ENCODE data around the gene IST1. TPM values are rescaled to one million over a fixed set of nuclear protein-coding genes. Genes with fewer than 3 reads are reported as not detected.
"Not testable (repeated sequence)": the region's sequence is repeated elsewhere in the genome, so short reads cannot be mapped to it uniquely, and the experiment has no call there.

Gene IST1
- total RNA-seq, 1 donor from 2014 or later = 167 TPM

GRCh38 chr16:71905765-71906164 lies 10.4 kb downstream of the IST1 start:
- Mint-ChIP-seq H3K4me1 (ENCODE audit: low read depth) (peaks cover 22% of the 10 kb centered on the region), H3K36me3 (ENCODE audit: low read depth) (peaks cover 49% of the 10 kb centered on the region)
- intact Hi-C loops (cut with micrococcal nuclease); H3K27ac Mint-ChIP-seq; H3K27me3 Mint-ChIP-seq (ENCODE audit: low read depth); H3K4me3 Mint-ChIP-seq (ENCODE audit: low read depth); H3K9me3 Mint-ChIP-seq; DNase-seq (ENCODE audit: low spot score): not testable (repeated sequence)

- Mint-ChIP-seq H3K27ac (no peak overlapping the region), H3K9me3 (no peaks in the 10 kb centered on the region), H3K4me1 (ENCODE audit: low read depth) (peaks cover 12% of the 10 kb centered on the region), H3K27me3 (ENCODE audit: low read depth) (no peaks in the 10 kb centered on the region), H3K36me3 (ENCODE audit: low read depth) (peaks cover 67% of the 10 kb centered on the region), H3K4me3 (ENCODE audit: low read depth) (no peak overlapping the region)
- no peak for DNase-seq (ENCODE audit: low spot score)
- intact Hi-C loops (cut with micrococcal nuclease) = no loop called here
Measured at GRCh38 chr16:71911121-71911520, 15.8 kb downstream of the IST1 start.

GRCh38 chr16:71912534-71913275 lies 17.4 kb downstream of the IST1 start:
- H3K4me1 Mint-ChIP-seq (ENCODE audit: low read depth) = peaks cover 21% of the 10 kb centered on the region
- intact Hi-C loops (cut with micrococcal nuclease) = no loop called here
- no peak overlapping the region for H3K4me3 Mint-ChIP-seq (ENCODE audit: low read depth)
- H3K27ac Mint-ChIP-seq = no peak overlapping the region
- peaks cover 76% of the 10 kb centered on the region for H3K36me3 Mint-ChIP-seq (ENCODE audit: low read depth)
- no peak for DNase-seq (ENCODE audit: low spot score)
- no peaks in the 10 kb centered on the region for H3K9me3 Mint-ChIP-seq
- H3K27me3 Mint-ChIP-seq (ENCODE audit: low read depth) = no peaks in the 10 kb centered on the region

GRCh38 chr16:71914802-71915201 lies 19.5 kb downstream of the IST1 start:
- Mint-ChIP-seq H3K9me3 (no peaks in the 10 kb centered on the region), H3K4me1 (ENCODE audit: low read depth) (peaks cover 23% of the 10 kb centered on the region), H3K4me3 (ENCODE audit: low read depth) (no peak overlapping the region), H3K27ac (no peak overlapping the region), H3K27me3 (ENCODE audit: low read depth) (no peaks in the 10 kb centered on the region), H3K36me3 (ENCODE audit: low read depth) (peaks cover 82% of the 10 kb centered on the region)
- intact Hi-C loops (cut with micrococcal nuclease) = no loop called here
- no peak for DNase-seq (ENCODE audit: low spot score)

GRCh38 chr16:71915350-71915749 lies 20.0 kb downstream of the IST1 start:
- Mint-ChIP-seq H3K4me1 (ENCODE audit: low read depth) (peaks cover 23% of the 10 kb centered on the region), H3K36me3 (ENCODE audit: low read depth) (peaks cover 82% of the 10 kb centered on the region), H3K27ac (no peak overlapping the region), H3K4me3 (ENCODE audit: low read depth) (no peak overlapping the region), H3K9me3 (no peaks in the 10 kb centered on the region), H3K27me3 (ENCODE audit: low read depth) (no peaks in the 10 kb centered on the region)
- intact Hi-C loops (cut with micrococcal nuclease) = no loop called here
- DNase-seq (ENCODE audit: low spot score) = no peak

GRCh38 chr16:71916397-71916920 lies 21.1 kb downstream of the IST1 start:
- H3K27me3 Mint-ChIP-seq (ENCODE audit: low read depth) = no peaks in the 10 kb centered on the region
- no peak for DNase-seq (ENCODE audit: low spot score)
- peaks cover 90% of the 10 kb centered on the region for H3K36me3 Mint-ChIP-seq (ENCODE audit: low read depth)
- H3K4me1 Mint-ChIP-seq (ENCODE audit: low read depth) = peaks cover 25% of the 10 kb centered on the region
- no peak overlapping the region for H3K4me3 Mint-ChIP-seq (ENCODE audit: low read depth)
- H3K27ac Mint-ChIP-seq = peak overlapping the region; percentile 6
- intact Hi-C loops (cut with micrococcal nuclease) = no loop called here
- H3K9me3 Mint-ChIP-seq = no peaks in the 10 kb centered on the region

- Mint-ChIP-seq H3K9me3 (no peaks in the 10 kb centered on the region), H3K4me3 (ENCODE audit: low read depth) (no peak overlapping the region), H3K27ac (peak overlapping the region; percentile 24), H3K36me3 (ENCODE audit: low read depth) (peaks cover 92% of the 10 kb centered on the region), H3K4me1 (ENCODE audit: low read depth) (peaks cover 21% of the 10 kb centered on the region), H3K27me3 (ENCODE audit: low read depth) (no peaks in the 10 kb centered on the region)
- DNase-seq (ENCODE audit: low spot score) = no peak
- intact Hi-C loops (cut with micrococcal nuclease) = no loop called here
Measured at GRCh38 chr16:71917900-71918299, 22.6 kb downstream of the IST1 start.

- H3K4me3 Mint-ChIP-seq (ENCODE audit: low read depth) = no peak overlapping the region
- intact Hi-C loops (cut with micrococcal nuclease) = no loop called here
- peaks cover 93% of the 10 kb centered on the region for H3K36me3 Mint-ChIP-seq (ENCODE audit: low read depth)
- DNase-seq (ENCODE audit: low spot score) = no peak
- peaks cover 23% of the 10 kb centered on the region for H3K4me1 Mint-ChIP-seq (ENCODE audit: low read depth)
- H3K9me3 Mint-ChIP-seq = no peaks in the 10 kb centered on the region
- H3K27ac Mint-ChIP-seq = no peak overlapping the region
- no peaks in the 10 kb centered on the region for H3K27me3 Mint-ChIP-seq (ENCODE audit: low read depth)
Measured at GRCh38 chr16:71919035-71919434, 23.7 kb downstream of the IST1 start.

GRCh38 chr16:71920658-71921057 lies 25.3 kb downstream of the IST1 start:
- no peaks in the 10 kb centered on the region for H3K9me3 Mint-ChIP-seq
- no peak overlapping the region for H3K4me3 Mint-ChIP-seq (ENCODE audit: low read depth)
- H3K27me3 Mint-ChIP-seq (ENCODE audit: low read depth) = no peaks in the 10 kb centered on the region
- H3K36me3 Mint-ChIP-seq (ENCODE audit: low read depth) = peaks cover 91% of the 10 kb centered on the region
- no peak for DNase-seq (ENCODE audit: low spot score)
- H3K4me1 Mint-ChIP-seq (ENCODE audit: low read depth) = peaks cover 19% of the 10 kb centered on the region
- no peak overlapping the region for H3K27ac Mint-ChIP-seq
- intact Hi-C loops (cut with micrococcal nuclease) = no loop called here

- Mint-ChIP-seq H3K4me1 (ENCODE audit: low read depth) (peaks cover 4% of the 10 kb centered on the region), H3K36me3 (ENCODE audit: low read depth) (peaks cover 84% of the 10 kb centered on the region), H3K27me3 (ENCODE audit: low read depth) (no peaks in the 10 kb centered on the region), H3K4me3 (ENCODE audit: low read depth) (no peak overlapping the region), H3K27ac (no peak overlapping the region), H3K9me3 (no peaks in the 10 kb centered on the region)
- no peak for DNase-seq (ENCODE audit: low spot score)
- intact Hi-C loops (cut with micrococcal nuclease) = no loop called here
Measured at GRCh38 chr16:71923941-71924690, 28.8 kb downstream of the IST1 start.

- H3K27ac Mint-ChIP-seq = no peak overlapping the region
- intact Hi-C loops (cut with micrococcal nuclease) = no loop called here
- H3K36me3 Mint-ChIP-seq (ENCODE audit: low read depth) = peaks cover 80% of the 10 kb centered on the region
- no peaks in the 10 kb centered on the region for H3K27me3 Mint-ChIP-seq (ENCODE audit: low read depth)
- H3K4me3 Mint-ChIP-seq (ENCODE audit: low read depth) = no peak overlapping the region
- no peaks in the 10 kb centered on the region for H3K9me3 Mint-ChIP-seq
- H3K4me1 Mint-ChIP-seq (ENCODE audit: low read depth) = peaks cover 4% of the 10 kb centered on the region
- DNase-seq (ENCODE audit: low spot score) = no peak
Measured at GRCh38 chr16:71924710-71925109, 29.4 kb downstream of the IST1 start.

GRCh38 chr16:71927383-71927782 lies 32.1 kb downstream of the IST1 start:
- Mint-ChIP-seq H3K4me1 (ENCODE audit: low read depth) (peaks cover 3% of the 10 kb centered on the region), H3K27ac (no peak overlapping the region), H3K9me3 (no peaks in the 10 kb centered on the region), H3K4me3 (ENCODE audit: low read depth) (no peak overlapping the region), H3K27me3 (ENCODE audit: low read depth) (no peaks in the 10 kb centered on the region), H3K36me3 (ENCODE audit: low read depth) (peaks cover 74% of the 10 kb centered on the region)
- intact Hi-C loops (cut with micrococcal nuclease) = no loop called here
- DNase-seq (ENCODE audit: low spot score) = no peak

- Mint-ChIP-seq H3K4me1 (ENCODE audit: low read depth) (peaks cover 3% of the 10 kb centered on the region), H3K4me3 (ENCODE audit: low read depth) (no peak overlapping the region), H3K9me3 (no peaks in the 10 kb centered on the region), H3K27me3 (ENCODE audit: low read depth) (no peaks in the 10 kb centered on the region), H3K27ac (no peak overlapping the region), H3K36me3 (ENCODE audit: low read depth) (peaks cover 71% of the 10 kb centered on the region)
- intact Hi-C loops (cut with micrococcal nuclease) = no loop called here
- no peak for DNase-seq (ENCODE audit: low spot score)
Measured at GRCh38 chr16:71927787-71928186, 32.5 kb downstream of the IST1 start.
